Esophagus squamous epithelium (tissue), 4 donors: ENCODE measurements around the gene PMM2.

Source experiments
- CTCF ChIP-seq, 6 experiments: fragments of 450-650 bp in 4 of 6; fragments of 200-600 bp in 2 of 6; sonication (generic) in 2 of 6; IDR thresholded peaks; one replicate each; pipeline ENCODE4 v1.5.1; 2016 to 2019; ENCODE audit warnings: antibody characterized with exemption in 6 of 6, mild to moderate bottlenecking in 4 of 6, moderate library complexity in 4 of 6
- POLR2A ChIP-seq, 4 donors: fragments of 450-650 bp; IDR thresholded peaks; one replicate each; pipeline ENCODE4 v1.6.1; 2017; ENCODE audit warnings: antibody characterized with exemption in 4 of 4, mild to moderate bottlenecking in 4 of 4, moderate library complexity in 3 of 4

DNA sequence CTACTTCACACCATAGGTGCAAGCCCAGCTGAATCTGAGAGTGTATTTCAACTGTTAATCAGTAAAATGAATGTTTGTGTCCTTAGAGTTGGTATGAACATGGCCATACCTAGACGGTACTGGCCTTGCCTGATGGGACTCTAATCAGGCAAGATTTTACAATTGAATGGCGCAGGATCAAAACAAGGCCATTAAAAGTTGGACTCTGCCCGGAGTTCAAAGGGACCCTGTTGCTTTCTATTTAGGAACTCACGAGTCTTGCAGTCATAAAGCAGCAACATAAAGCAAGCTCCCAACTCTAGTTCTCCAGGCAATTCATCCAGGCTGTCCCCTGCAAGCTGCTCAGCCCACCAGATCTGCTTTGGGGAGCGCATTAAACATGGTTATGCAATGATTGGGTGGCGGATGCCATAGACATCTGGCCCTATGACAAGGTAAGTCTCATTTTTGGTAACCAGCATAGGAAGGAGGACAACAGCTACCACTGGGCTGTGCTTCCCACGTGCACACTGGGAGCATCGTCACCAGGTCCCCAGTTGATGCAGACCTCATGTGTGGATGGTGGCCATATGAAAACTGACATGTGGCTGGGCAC is 9.0 kb upstream of the PMM2 start:
- TF ChIP-seq CTCF (IDR thresholded peaks at IDR 0.05), result no peak
- no peak for TF ChIP-seq POLR2A (IDR thresholded peaks at IDR 0.05)
